IPS-18c (cell line): ENCODE measurements around the gene KDELR1.
A peak's percentile ranks its signal among the peaks of the same experiment; 100 is the strongest.
"Not testable (repeated sequence)": the region's sequence is repeated elsewhere in the genome, so short reads cannot be mapped to it uniquely, and the experiment has no call there.

Experiments used
- H3K4me3 ChIP-seq: 2 replicates; pipeline ENCODE4 v1.7.0; 2013; ENCODE audit warnings: low read depth, mild to moderate bottlenecking, low read length, moderate library complexity; ENCODE audit not compliant: insufficient read depth
- H3K9me3 ChIP-seq: one replicate; pipeline ENCODE4 v1.6.1; 2013; ENCODE audit warnings: mild to moderate bottlenecking, low read length, moderate library complexity; ENCODE audit not compliant: control insufficient read depth, insufficient read depth

KDELR1 gene

GRCh38 chr19:48400018-48400742, 8.8 kb upstream of the KDELR1 start:
- no peaks in the 10 kb centered on the region for H3K9me3 ChIP-seq
- peak overlapping the region; percentile 39; the same call in 1 of the 2 replicates for H3K4me3 ChIP-seq

- H3K9me3 ChIP-seq = no peaks in the 10 kb centered on the region
- peak overlapping the region; percentile 67 for H3K4me3 ChIP-seq
Measured at GRCh38 chr19:48398375-48399235, 7.3 kb upstream of the KDELR1 start.

- Histone ChIP-seq H3K9me3 (no peaks in the 10 kb centered on the region), H3K4me3 (peak overlapping the region; percentile 67)
Measured at GRCh38 chr19:48398102-48398374, 6.7 kb upstream of the KDELR1 start.

- Histone ChIP-seq H3K4me3 (peak overlapping the region; percentile 67), H3K9me3 (no peaks in the 10 kb centered on the region)
Measured at GRCh38 chr19:48397263-48398101, 6.1 kb upstream of the KDELR1 start.

GRCh38 chr19:48396824-48397176, 5.4 kb upstream of the KDELR1 start:
- Histone ChIP-seq H3K9me3 (no peaks in the 10 kb centered on the region), H3K4me3 (no peak overlapping the region)

GRCh38 chr19:48396016-48396823, 4.9 kb upstream of the KDELR1 start:
- Histone ChIP-seq H3K9me3 (no peaks in the 10 kb centered on the region), H3K4me3 (no peak overlapping the region)

- Histone ChIP-seq H3K9me3 (no peaks in the 10 kb centered on the region), H3K4me3 (no peak overlapping the region)
Measured at GRCh38 chr19:48395499-48395898, 4.1 kb upstream of the KDELR1 start.

GRCh38 chr19:48395170-48395455, 3.8 kb upstream of the KDELR1 start:
- peak overlapping the region; percentile 31; the same call in 1 of the 2 replicates for H3K4me3 ChIP-seq
- H3K9me3 ChIP-seq = no peaks in the 10 kb centered on the region

- Histone ChIP-seq H3K9me3 (no peaks in the 10 kb centered on the region), H3K4me3 (peak overlapping the region; percentile 49)
Measured at GRCh38 chr19:48394331-48395169, 3.2 kb upstream of the KDELR1 start.

- H3K9me3 ChIP-seq = no peaks in the 10 kb centered on the region
- peak within 1 kb of the TSS; percentile 49 for H3K4me3 ChIP-seq
Measured at GRCh38 chr19:48393559-48394330, 2.4 kb upstream of the KDELR1 start, which contains the start of gene GRIN2D. GRIN2D (plus strand) TSS chr19:48393668; CDS start chr19:48398393, 4,725 bp downstream.

- Histone ChIP-seq H3K4me3 (peak overlapping the region; percentile 49; the same call in 1 of the 2 replicates), H3K9me3 (no peaks in the 10 kb centered on the region)
Measured at GRCh38 chr19:48392860-48393558, 1.7 kb upstream of the KDELR1 start.

- H3K4me3 ChIP-seq, H3K9me3 ChIP-seq: not testable (repeated sequence)
Measured at GRCh38 chr19:48392006-48392344, 624 bp upstream of the KDELR1 start.

GRCh38 chr19:48390188-48391099, 907 bp downstream of the KDELR1 start:
- peak overlapping the region; percentile 92 for H3K4me3 ChIP-seq
- no peaks in the 10 kb centered on the region for H3K9me3 ChIP-seq

- Histone ChIP-seq H3K4me3 (no peak overlapping the region), H3K9me3 (no peaks in the 10 kb centered on the region)
Measured at GRCh38 chr19:48386981-48387380, 4.4 kb downstream of the KDELR1 start.
